ENCODE data around the gene ZNF394.

Gene ZNF394

DNA sequence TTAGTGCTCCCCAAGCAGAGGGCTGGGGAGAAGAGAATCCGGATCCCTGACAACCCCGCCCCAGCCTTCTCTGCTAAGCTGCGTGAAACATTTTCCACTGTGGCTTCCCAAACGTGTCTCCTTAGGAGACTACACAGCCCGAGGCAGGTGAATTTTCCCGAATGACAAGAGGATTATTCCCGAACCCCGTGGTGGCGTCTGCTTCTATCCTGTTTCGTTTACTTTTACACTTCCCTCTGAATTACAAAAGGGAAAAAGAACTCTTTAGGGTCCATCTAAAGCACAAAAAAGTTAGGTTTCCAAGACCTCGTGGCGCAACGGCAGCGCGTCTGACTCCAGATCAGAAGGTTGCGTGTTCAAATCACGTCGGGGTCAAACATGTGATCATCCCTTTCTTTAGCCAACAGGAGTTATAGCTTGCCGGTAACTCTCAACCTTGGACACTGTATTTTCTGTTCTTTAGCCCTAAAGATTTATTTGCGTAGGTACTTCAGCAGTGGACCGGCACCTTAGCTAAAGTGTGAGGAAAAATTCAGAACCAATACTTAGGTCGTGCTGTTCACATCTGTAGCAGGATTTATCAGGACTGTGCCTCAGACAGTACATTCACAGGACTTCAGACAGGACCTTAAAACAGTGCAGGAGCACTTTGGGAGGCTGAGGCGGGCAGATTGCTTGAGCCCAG, 30.6 kb downstream of the ZNF394 start:
- Histone ChIP-seq H3K4me1 (ENCODE audit: control insufficient read depth in 1 of 2, insufficient read depth in 2 of 2, low read length in 2 of 2) (peaks cover 9 to 19% of the 10 kb centered on the region in 2 donors), H3K9ac (ENCODE audit: low read depth in 1 of 2, low read length in 2 of 2) (no peak overlapping the region), H3K9me3 (ENCODE audit: control insufficient read depth in 1 of 2, low read length in 2 of 2) (no peaks in the 10 kb centered on the region), H3K36me3 (ENCODE audit: control insufficient read depth in 1 of 2, insufficient read depth in 2 of 2, low read length in 2 of 2) (no peaks in the 10 kb centered on the region), H3K4me3 (ENCODE audit: low read depth in 1 of 2, low read length in 2 of 2) (no peak overlapping the region), H3K27me3 (ENCODE audit: control insufficient read depth in 1 of 2, insufficient read depth in 2 of 2, low read length in 2 of 2) (no peaks in the 10 kb centered on the region), H3K27ac (ENCODE audit: low read depth, low read length) (no peak overlapping the region)

DNA sequence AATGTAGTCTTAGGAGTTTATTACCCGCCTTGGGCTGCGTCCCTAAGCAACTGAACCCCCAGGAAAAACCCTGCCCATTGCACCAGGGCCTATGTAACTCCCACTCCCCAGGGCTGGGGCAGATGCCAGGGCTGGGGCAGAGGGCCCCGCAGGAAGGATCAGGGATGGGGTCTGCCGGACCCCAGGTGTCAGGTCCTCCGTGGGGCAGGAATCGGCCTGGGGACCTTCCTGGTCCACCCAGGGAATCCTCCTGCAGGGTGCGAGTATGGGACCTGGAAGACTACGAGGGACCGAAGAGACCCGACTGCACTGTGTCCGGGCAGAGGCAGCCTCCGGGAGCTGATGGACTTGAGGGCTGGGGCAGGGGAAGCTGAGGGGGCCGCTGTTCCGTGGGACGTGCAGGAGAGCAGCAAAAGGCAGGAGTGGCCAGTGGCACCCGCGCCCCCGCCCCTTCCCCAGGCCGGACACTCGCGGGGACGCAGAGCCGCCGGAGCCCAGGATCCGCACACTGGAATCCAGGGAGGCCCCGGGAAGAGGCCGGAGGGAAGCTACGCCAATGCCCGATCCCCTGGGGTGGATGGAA, 31.7 kb downstream of the ZNF394 start:
- Histone ChIP-seq H3K4me3 (ENCODE audit: low read depth in 1 of 2, low read length in 2 of 2) (no peak overlapping the region), H3K9me3 (ENCODE audit: control insufficient read depth in 1 of 2, low read length in 2 of 2) (no peaks in the 10 kb centered on the region), H3K9ac (ENCODE audit: low read depth in 1 of 2, low read length in 2 of 2) (no peak overlapping the region), H3K36me3 (ENCODE audit: control insufficient read depth in 1 of 2, insufficient read depth in 2 of 2, low read length in 2 of 2) (peaks cover 5% of the 10 kb centered on the region in 2 donors), H3K4me1 (ENCODE audit: control insufficient read depth in 1 of 2, insufficient read depth in 2 of 2, low read length in 2 of 2) (peaks cover 8 to 17% of the 10 kb centered on the region in 2 donors), H3K27me3 (ENCODE audit: control insufficient read depth in 1 of 2, insufficient read depth in 2 of 2, low read length in 2 of 2) (no peaks in the 10 kb centered on the region), H3K27ac (ENCODE audit: low read depth, low read length) (no peak overlapping the region)

DNA sequence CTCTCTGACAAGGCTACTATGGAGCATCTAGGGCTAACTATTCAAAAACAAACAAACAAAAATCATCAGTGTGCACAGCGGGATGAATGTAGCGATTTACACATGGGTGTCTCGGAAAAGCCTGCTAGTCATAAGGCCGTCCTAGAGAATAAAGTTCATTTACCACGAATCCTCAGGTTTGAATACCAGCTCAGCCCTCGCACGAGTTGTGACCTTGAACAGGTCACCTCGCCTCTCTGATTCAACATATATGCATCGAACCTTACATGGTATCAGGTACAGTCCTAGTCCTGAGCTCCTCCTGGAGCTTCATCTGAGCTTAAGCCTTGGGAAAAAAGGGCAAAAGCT, 34.7 kb downstream of the ZNF394 start:
- Histone ChIP-seq H3K4me1 (ENCODE audit: control insufficient read depth in 1 of 2, insufficient read depth in 2 of 2, low read length in 2 of 2) (peaks cover 9 to 14% of the 10 kb centered on the region in 2 donors), H3K27ac (ENCODE audit: low read depth, low read length) (peak overlapping the region; percentile 67), H3K4me3 (ENCODE audit: low read depth in 1 of 2, low read length in 2 of 2) (peak overlapping the region; percentile 76 to 96)

DNA sequence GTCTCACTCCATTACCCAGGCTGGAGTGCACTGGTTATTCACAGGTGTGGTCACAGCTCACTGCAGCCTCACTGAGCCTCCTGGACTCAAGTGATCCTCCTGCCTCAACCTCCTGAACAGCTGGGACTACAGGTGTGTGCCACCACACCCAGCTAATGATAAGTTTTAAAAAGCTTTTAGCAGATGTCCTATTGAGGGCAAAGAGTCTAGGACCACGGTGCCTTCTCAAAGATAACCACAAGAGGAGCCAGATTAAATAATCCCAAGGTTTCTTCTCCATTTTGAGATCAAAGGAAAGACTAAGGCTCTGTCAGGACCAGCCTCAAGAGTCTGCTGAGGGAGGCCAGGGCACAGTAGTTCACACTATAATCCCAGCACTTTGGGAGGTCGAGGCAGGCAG, 38.9 kb downstream of the ZNF394 start:
- Histone ChIP-seq H3K4me3 (ENCODE audit: low read depth in 1 of 2, low read length in 2 of 2) (no peak overlapping the region), H3K36me3 (ENCODE audit: control insufficient read depth in 1 of 2, insufficient read depth in 2 of 2, low read length in 2 of 2) (peaks cover 27 to 61% of the 10 kb centered on the region in 2 donors), H3K9ac (ENCODE audit: low read depth in 1 of 2, low read length in 2 of 2) (no peak overlapping the region), H3K4me1 (ENCODE audit: control insufficient read depth in 1 of 2, insufficient read depth in 2 of 2, low read length in 2 of 2) (peaks cover 9 to 14% of the 10 kb centered on the region in 2 donors), H3K27ac (ENCODE audit: low read depth, low read length) (no peak overlapping the region), H3K9me3 (ENCODE audit: control insufficient read depth in 1 of 2, low read length in 2 of 2) (no peaks in the 10 kb centered on the region), H3K27me3 (ENCODE audit: control insufficient read depth in 1 of 2, insufficient read depth in 2 of 2, low read length in 2 of 2) (no peaks in the 10 kb centered on the region)

More for the DNA sequence above, 34.7 kb downstream of the ZNF394 start:
- Histone ChIP-seq H3K27me3 (ENCODE audit: control insufficient read depth in 1 of 2, insufficient read depth in 2 of 2, low read length in 2 of 2) (no peaks in the 10 kb centered on the region), H3K36me3 (ENCODE audit: control insufficient read depth in 1 of 2, insufficient read depth in 2 of 2, low read length in 2 of 2) (peaks cover 17 to 19% of the 10 kb centered on the region in 2 donors), H3K9me3 (ENCODE audit: control insufficient read depth in 1 of 2, low read length in 2 of 2) (no peaks in the 10 kb centered on the region), H3K9ac (ENCODE audit: low read depth in 1 of 2, low read length in 2 of 2) (peak overlapping the region; percentile 91 to 97)

DNA sequence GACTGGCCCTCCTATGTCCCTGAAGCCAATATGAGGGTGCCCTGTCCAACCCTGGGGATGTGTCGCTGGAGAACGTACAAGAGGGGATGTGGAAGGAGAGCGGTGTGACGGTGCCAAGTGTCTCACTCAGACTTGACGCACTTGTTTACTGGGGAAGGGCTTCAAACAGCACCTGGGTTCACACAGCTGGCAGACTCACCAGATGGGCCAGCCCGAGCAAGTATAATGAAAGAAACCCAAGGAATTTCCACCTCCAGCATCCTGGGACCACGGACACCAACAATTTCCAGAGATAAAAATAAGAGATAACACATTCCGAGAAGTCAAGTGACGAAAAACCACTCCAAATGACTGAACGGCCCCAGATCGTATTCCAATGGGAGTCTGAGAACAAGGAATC, 39.4 kb downstream of the ZNF394 start:
- H3K4me1 ChIP-seq (ENCODE audit: control insufficient read depth in 1 of 2, insufficient read depth in 2 of 2, low read length in 2 of 2): peaks cover 9 to 14% of the 10 kb centered on the region in 2 donors
- H3K27ac ChIP-seq (ENCODE audit: low read depth, low read length): no peak overlapping the region
- no peak overlapping the region for H3K4me3 ChIP-seq (ENCODE audit: low read depth in 1 of 2, low read length in 2 of 2)
- no peaks in the 10 kb centered on the region for H3K27me3 ChIP-seq (ENCODE audit: control insufficient read depth in 1 of 2, insufficient read depth in 2 of 2, low read length in 2 of 2)
- H3K36me3 ChIP-seq (ENCODE audit: control insufficient read depth in 1 of 2, insufficient read depth in 2 of 2, low read length in 2 of 2): peaks cover 27 to 67% of the 10 kb centered on the region in 2 donors
- H3K9me3 ChIP-seq (ENCODE audit: control insufficient read depth in 1 of 2, low read length in 2 of 2): no peaks in the 10 kb centered on the region
- no peak overlapping the region for H3K9ac ChIP-seq (ENCODE audit: low read depth in 1 of 2, low read length in 2 of 2)

DNA sequence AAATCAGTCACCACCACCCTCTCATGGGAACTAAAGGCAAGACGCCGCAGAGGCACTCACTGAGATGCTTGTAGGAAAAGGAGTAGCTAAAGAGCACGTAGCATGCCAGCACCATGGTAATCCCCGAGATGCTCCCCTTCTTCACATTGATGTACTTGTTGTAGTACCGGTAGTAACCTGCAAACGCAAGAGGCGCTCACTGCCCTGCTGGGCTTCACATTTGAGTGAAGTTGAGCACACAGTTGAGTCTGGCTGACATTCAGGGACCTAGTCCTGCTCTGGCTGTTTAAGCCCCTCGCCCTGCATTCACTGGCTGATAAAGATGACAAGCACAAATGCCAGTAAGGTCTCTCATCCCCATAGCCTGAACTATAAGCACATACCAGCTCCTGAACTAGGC, 41.0 kb downstream of the ZNF394 start:
- peaks cover 26 to 82% of the 10 kb centered on the region in 2 donors for H3K36me3 ChIP-seq (ENCODE audit: control insufficient read depth in 1 of 2, insufficient read depth in 2 of 2, low read length in 2 of 2)
- no peaks in the 10 kb centered on the region for H3K27me3 ChIP-seq (ENCODE audit: control insufficient read depth in 1 of 2, insufficient read depth in 2 of 2, low read length in 2 of 2)
- peaks cover 3 to 8% of the 10 kb centered on the region in 2 donors for H3K4me1 ChIP-seq (ENCODE audit: control insufficient read depth in 1 of 2, insufficient read depth in 2 of 2, low read length in 2 of 2)
- no peak overlapping the region for H3K9ac ChIP-seq (ENCODE audit: low read depth in 1 of 2, low read length in 2 of 2)
- no peak overlapping the region for H3K4me3 ChIP-seq (ENCODE audit: low read depth in 1 of 2, low read length in 2 of 2)
- H3K27ac ChIP-seq (ENCODE audit: low read depth, low read length): no peak overlapping the region
- H3K9me3 ChIP-seq (ENCODE audit: control insufficient read depth in 1 of 2, low read length in 2 of 2): no peaks in the 10 kb centered on the region

DNA sequence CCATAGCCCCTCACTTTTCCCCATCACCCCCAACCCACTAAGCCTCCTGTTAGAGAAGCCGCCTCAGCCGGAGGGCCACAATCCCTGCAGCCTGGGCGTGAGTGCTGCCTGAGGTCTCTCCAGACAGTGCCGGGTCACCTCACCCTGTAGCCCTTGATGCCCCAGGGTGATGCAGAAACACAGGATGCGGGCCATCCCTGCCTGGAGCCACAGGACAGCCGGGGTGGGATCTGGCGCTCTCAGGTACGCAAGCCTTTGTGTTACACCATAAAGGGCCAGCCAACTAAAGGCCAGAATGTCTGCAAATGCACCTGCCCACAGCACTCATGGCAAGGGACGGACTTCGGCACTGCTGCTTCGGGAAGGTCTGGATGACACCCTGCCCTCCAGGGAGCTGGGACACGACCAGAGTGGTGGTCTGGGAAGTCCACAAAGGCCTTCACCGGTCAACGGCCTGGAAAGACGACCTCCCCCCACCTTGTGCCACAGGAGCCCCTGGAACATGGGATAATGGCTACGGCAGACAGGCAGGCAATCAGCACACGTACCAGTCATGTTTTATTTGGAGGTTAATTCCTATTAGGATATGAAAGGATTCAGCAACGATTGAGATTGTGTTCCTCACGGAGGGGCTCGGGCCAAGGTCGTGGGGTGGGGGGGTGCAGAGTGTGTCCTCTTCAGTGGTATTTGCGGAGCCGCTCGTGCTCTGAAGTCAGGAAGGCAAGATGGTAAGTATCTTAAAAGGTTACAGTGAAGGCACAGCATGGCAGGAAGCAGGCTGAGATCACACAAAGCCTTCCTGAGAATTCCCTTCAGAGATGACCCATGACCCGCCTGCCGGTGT, 42.2 kb downstream of the ZNF394 start:
- H3K9me3 ChIP-seq (ENCODE audit: control insufficient read depth in 1 of 2, low read length in 2 of 2): no peaks in the 10 kb centered on the region
- no peak overlapping the region for H3K4me3 ChIP-seq (ENCODE audit: low read depth in 1 of 2, low read length in 2 of 2)
- no peaks in the 10 kb centered on the region for H3K27me3 ChIP-seq (ENCODE audit: control insufficient read depth in 1 of 2, insufficient read depth in 2 of 2, low read length in 2 of 2)
- no peak overlapping the region for H3K27ac ChIP-seq (ENCODE audit: low read depth, low read length)
- H3K36me3 ChIP-seq (ENCODE audit: control insufficient read depth in 1 of 2, insufficient read depth in 2 of 2, low read length in 2 of 2): peaks cover 23 to 88% of the 10 kb centered on the region in 2 donors
- no peak overlapping the region for H3K9ac ChIP-seq (ENCODE audit: low read depth in 1 of 2, low read length in 2 of 2)
- H3K4me1 ChIP-seq (ENCODE audit: control insufficient read depth in 1 of 2, insufficient read depth in 2 of 2, low read length in 2 of 2): peaks cover 0 to under 1% of the 10 kb centered on the region in 2 donors

DNA sequence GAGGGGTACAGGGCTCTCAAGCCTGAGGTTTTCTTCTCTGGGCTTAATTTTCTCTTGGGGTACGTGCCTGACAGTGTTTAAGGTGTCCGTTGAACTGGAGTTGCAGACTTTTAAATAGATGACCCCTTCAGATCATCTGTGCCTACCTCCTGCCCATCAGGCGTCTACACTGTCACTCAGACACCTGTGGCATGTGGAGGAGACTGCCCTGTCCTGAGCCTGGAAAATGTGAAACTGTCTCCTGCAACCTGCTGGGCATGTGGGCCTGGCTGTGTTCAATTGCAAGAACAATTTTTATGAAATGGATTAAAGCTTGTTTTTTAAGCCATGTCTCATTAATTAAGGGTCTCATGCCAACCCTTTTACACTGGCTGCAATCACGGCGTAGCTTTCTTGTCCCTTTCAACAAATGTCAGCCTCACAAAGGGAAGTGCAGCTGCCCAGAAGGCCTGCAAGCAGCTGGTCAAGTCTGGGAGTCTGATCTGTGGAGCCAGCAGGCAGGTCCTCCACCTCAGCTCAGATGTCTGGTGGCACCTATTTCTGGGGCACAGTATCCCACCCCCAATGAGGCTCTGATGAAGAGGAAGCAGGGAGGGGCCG, 42.9 kb downstream of the ZNF394 start:
- Histone ChIP-seq H3K9me3 (ENCODE audit: control insufficient read depth in 1 of 2, low read length in 2 of 2) (no peaks in the 10 kb centered on the region), H3K9ac (ENCODE audit: low read depth in 1 of 2, low read length in 2 of 2) (no peak overlapping the region), H3K4me1 (ENCODE audit: control insufficient read depth in 1 of 2, insufficient read depth in 2 of 2, low read length in 2 of 2) (no peaks in the 10 kb centered on the region), H3K27ac (ENCODE audit: low read depth, low read length) (no peak overlapping the region), H3K27me3 (ENCODE audit: control insufficient read depth in 1 of 2, insufficient read depth in 2 of 2, low read length in 2 of 2) (no peaks in the 10 kb centered on the region), H3K4me3 (ENCODE audit: low read depth in 1 of 2, low read length in 2 of 2) (no peak overlapping the region), H3K36me3 (ENCODE audit: control insufficient read depth in 1 of 2, insufficient read depth in 2 of 2, low read length in 2 of 2) (peaks cover 21 to 92% of the 10 kb centered on the region in 2 donors)

DNA sequence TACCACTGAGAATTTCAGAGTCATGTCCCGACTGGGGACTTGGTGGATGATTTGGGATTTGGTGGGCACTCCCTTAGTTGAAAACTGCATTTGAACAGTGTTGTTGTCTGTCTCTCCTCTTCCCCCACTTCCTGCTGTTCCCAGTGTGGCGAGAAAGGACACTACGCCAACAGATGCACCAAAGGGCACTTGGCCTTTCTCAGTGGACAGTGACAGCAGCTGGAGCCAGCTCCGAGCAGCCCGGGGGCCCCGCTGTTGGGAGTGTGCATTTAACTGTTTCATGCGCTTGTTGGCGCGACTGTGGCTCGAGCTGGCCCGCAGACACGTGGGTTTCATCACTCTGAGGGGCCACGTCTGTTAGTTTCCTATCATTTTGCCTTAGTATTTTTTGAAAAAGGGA, 43.8 kb downstream of the ZNF394 start:
- no peaks in the 10 kb centered on the region for H3K9me3 ChIP-seq (ENCODE audit: control insufficient read depth in 1 of 2, low read length in 2 of 2)
- no peak overlapping the region for H3K9ac ChIP-seq (ENCODE audit: low read depth in 1 of 2, low read length in 2 of 2)
- no peaks in the 10 kb centered on the region for H3K27me3 ChIP-seq (ENCODE audit: control insufficient read depth in 1 of 2, insufficient read depth in 2 of 2, low read length in 2 of 2)
- no peak overlapping the region for H3K4me3 ChIP-seq (ENCODE audit: low read depth in 1 of 2, low read length in 2 of 2)
- peaks cover 26 to 97% of the 10 kb centered on the region in 2 donors for H3K36me3 ChIP-seq (ENCODE audit: control insufficient read depth in 1 of 2, insufficient read depth in 2 of 2, low read length in 2 of 2)
- H3K4me1 ChIP-seq (ENCODE audit: control insufficient read depth in 1 of 2, insufficient read depth in 2 of 2, low read length in 2 of 2): no peaks in the 10 kb centered on the region
- H3K27ac ChIP-seq (ENCODE audit: low read depth, low read length): no peak overlapping the region

DNA sequence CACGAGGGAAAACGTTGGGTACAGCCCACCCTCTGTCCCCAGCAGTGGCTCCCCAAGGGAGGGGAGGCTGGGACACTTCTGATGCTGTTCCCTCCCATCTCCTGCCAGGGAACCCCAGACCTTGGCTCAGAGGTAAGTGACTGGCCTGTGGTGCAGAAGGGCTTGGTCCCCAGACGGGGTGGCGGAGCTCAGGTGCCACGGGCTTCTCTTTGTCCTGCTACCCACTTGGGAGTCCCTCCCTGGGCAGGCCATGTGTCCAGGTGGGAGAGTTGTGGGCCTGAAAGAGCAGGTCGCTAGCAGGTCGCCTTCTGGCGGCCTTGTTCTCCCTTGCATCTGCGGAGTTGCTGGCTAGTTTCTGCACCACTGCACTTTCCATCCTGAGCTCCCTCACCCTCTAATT, 44.2 kb downstream of the ZNF394 start:
- Histone ChIP-seq H3K9ac (ENCODE audit: low read depth in 1 of 2, low read length in 2 of 2) (no peak overlapping the region), H3K4me3 (ENCODE audit: low read depth in 1 of 2, low read length in 2 of 2) (no peak overlapping the region), H3K27ac (ENCODE audit: low read depth, low read length) (no peak overlapping the region), H3K9me3 (ENCODE audit: control insufficient read depth in 1 of 2, low read length in 2 of 2) (no peaks in the 10 kb centered on the region), H3K27me3 (ENCODE audit: control insufficient read depth in 1 of 2, insufficient read depth in 2 of 2, low read length in 2 of 2) (no peaks in the 10 kb centered on the region), H3K36me3 (ENCODE audit: control insufficient read depth in 1 of 2, insufficient read depth in 2 of 2, low read length in 2 of 2) (peaks cover 27 to 97% of the 10 kb centered on the region in 2 donors), H3K4me1 (ENCODE audit: control insufficient read depth in 1 of 2, insufficient read depth in 2 of 2, low read length in 2 of 2) (no peaks in the 10 kb centered on the region)
